Pancreas (tissue), 10 donors: Measurements from ENCODE around the gene AGBL1. TPM values are rescaled to one million over a fixed set of nuclear protein-coding genes. Genes with fewer than 3 reads are reported as not detected.
A peak's percentile ranks its signal among the peaks of the same experiment; 100 is the strongest.

Experiments used
- ATAC-seq, 4 donors: fragments of 200-7000 bp; cut with Tn5 transposase; one replicate each; pipeline versions ENCODE4 v1.8.0 to v1.9.1; 2020; ENCODE audit warnings: mild to moderate bottlenecking in 4 of 4, moderate library complexity in 4 of 4
- DNase-seq, 6 donors: peaks; one replicate each; pipeline ENCODE4 v3.0.0-alpha.2; 2020
- FAIRE-seq: peaks from 2 replicates; lab custom pipeline; 2012; peaks lifted over from hg19 to GRCh38; lab: Jason Lieb, UNC
- H3K27ac ChIP-seq, 4 donors: fragments of 200-600 bp; sonication (generic); 1 replicate in 3 of 4; 2 replicates in 1 of 4; pipeline versions ENCODE4 v1.5.0 to v1.8.0; 2020
- H3K27me3 ChIP-seq, 4 donors: fragments of 200-600 bp; one replicate each; pipeline ENCODE4 v1.8.0; 2021
- H3K36me3 ChIP-seq, 3 donors: fragments of 200-600 bp; sonication (generic) in 1 of 3; one replicate each; pipeline versions ENCODE4 v1.5.0 to v1.8.0; 2020 to 2021
- H3K4me1 ChIP-seq, 3 donors: fragments of 200-600 bp; one replicate each; pipeline ENCODE4 v1.8.0; 2021
- H3K4me3 ChIP-seq, 4 donors: fragments of 200-600 bp; sonication (generic) in 2 of 4; one replicate each; pipeline versions ENCODE4 v1.5.0 to v1.8.0; 2020 to 2021
- H3K9me3 ChIP-seq, 4 donors: fragments of 200-600 bp; one replicate each; pipeline ENCODE4 v1.8.0; 2021
- CTCF ChIP-seq, 4 donors: fragments of 200-600 bp; sonication (generic) in 3 of 4; IDR thresholded peaks; one replicate each; pipeline versions ENCODE4 v1.5.0 to v1.8.0; 2021; ENCODE audit warnings: antibody characterized with exemption in 4 of 4
- WGBS, 2 donors: extraction: QIAGEN DNeasy Blood & Tissue Kit; methylation state at CpG; one replicate each; pipeline ENCODE4 v1.1.7; 2013; 5-methylcytosine and 5-hydroxymethylcytosine counted together
- intact Hi-C, 3 donors: fragments of 100-400 bp; cut with DNase I; formaldehyde crosslinking; loops; one replicate each; pipeline versions ENCODE4 v1.11.1 to v1.14.2; 2022
- polyA plus RNA-seq, 2 donors: library from polyadenylated mRNA; stranded (reverse); fragments of 200-250 nt; gene quantifications; one replicate each; pipeline ENCODE4 v1.2.3, GENCODE V29; 2013
- total RNA-seq, 6 donors: library from RNA; stranded (reverse); fragmentation: NEBNext Ultra II Directional in 4 of 6; extraction: Animal tissue kit (Norgen Biotek cat#: 25700) in 4 of 6; gene quantifications; one replicate each; pipeline versions ENCODE4 v1.2.1 to v1.2.4, GENCODE V29; 2021 to 2023
- donor health status: healthy with polysubstance abuse.
- donor health status: DM: no; HTN: no; CAD: no; lungs with moderate emphysema.
- donor health status: DM: no; HTN: no; CAD: no.
- donor health status: control.
- donor health status: control.
- donor health status: Bipolar disorder and iron deficiency.
- donor health status: DM: yes; HTN: yes; CAD: no.
- donor health status: DM: no; HTN: no; CAD: no.
- donor health status: DM: no; HTN: no; CAD: no.
- donor health status: DM: yes; HTN: yes; CAD: no.

AGBL1 gene
- total and polyA plus RNA-seq, 8 donors, result under 0.01 to 0.06 (median 0.05) TPM; not detected in 5

GRCh38 chr15:86650094-86650493, 570.4 kb downstream of the AGBL1 start:
- intact Hi-C loops, result no loop called here
- Histone ChIP-seq H3K27me3 (no peaks in the 10 kb centered on the region), H3K4me3 (no peak overlapping the region), H3K9me3 (no peaks in the 10 kb centered on the region), H3K27ac (no peak overlapping the region), H3K36me3 (no peaks in the 10 kb centered on the region), H3K4me1 (no peaks in the 10 kb centered on the region)
- FAIRE-seq, result no peak
- peak in 2 of 6 donors; percentile 8 to 10 for DNase-seq
- no peak for TF ChIP-seq CTCF (IDR thresholded peaks at IDR 0.05)
- WGBS, 2 donors, result 19 to 37% methylated on average over 1 of the region's 1 CpG
- ATAC-seq, result peak in 2 of 4 donors; percentile 65 to 66

- WGBS, 2 donors, result 64 to 79% methylated on average over 6 of the region's 6 CpGs
- FAIRE-seq (no peak), ATAC-seq (no peak), DNase-seq (no peak)
- no peak for TF ChIP-seq CTCF (IDR thresholded peaks at IDR 0.05)
- no peaks in the 10 kb centered on the region for H3K4me1 ChIP-seq
- H3K27me3 ChIP-seq, result no peaks in the 10 kb centered on the region
- no peak overlapping the region for H3K27ac ChIP-seq
- no peak overlapping the region for H3K4me3 ChIP-seq
- no peaks in the 10 kb centered on the region for H3K36me3 ChIP-seq
- no peaks in the 10 kb centered on the region for H3K9me3 ChIP-seq
- intact Hi-C loops, result no loop called here
Measured at GRCh38 chr15:86653344-86654197, 573.9 kb downstream of the AGBL1 start.

- no peaks in the 10 kb centered on the region for H3K27me3 ChIP-seq
- intact Hi-C loops, result no loop called here
- H3K27ac ChIP-seq, result no peak overlapping the region
- WGBS, 2 donors, result 31 to 63% methylated on average over 3 of the region's 3 CpGs
- ATAC-seq, result no peak
- no peak for DNase-seq
- no peaks in the 10 kb centered on the region for H3K9me3 ChIP-seq
- no peak for FAIRE-seq
- H3K4me3 ChIP-seq, result no peak overlapping the region
- no peak for TF ChIP-seq CTCF (IDR thresholded peaks at IDR 0.05)
- H3K4me1 ChIP-seq, result no peaks in the 10 kb centered on the region
- H3K36me3 ChIP-seq, result no peaks in the 10 kb centered on the region
Measured at GRCh38 chr15:86654501-86654900, 574.8 kb downstream of the AGBL1 start.

- intact Hi-C loops, result no loop called here
- 54 to 58% methylated on average over 2 of the region's 2 CpGs for WGBS, 2 donors
- TF ChIP-seq CTCF (IDR thresholded peaks at IDR 0.05), result no peak
- H3K4me1 ChIP-seq, result no peaks in the 10 kb centered on the region
- no peak overlapping the region for H3K4me3 ChIP-seq
- FAIRE-seq (no peak), ATAC-seq (no peak), DNase-seq (no peak)
- no peaks in the 10 kb centered on the region for H3K36me3 ChIP-seq
- no peak overlapping the region for H3K27ac ChIP-seq
- no peaks in the 10 kb centered on the region for H3K9me3 ChIP-seq
- H3K27me3 ChIP-seq, result no peaks in the 10 kb centered on the region
Measured at GRCh38 chr15:86657305-86657704, 577.6 kb downstream of the AGBL1 start.
